Measurements from ENCODE around the gene RBM3.
"Not testable (repeated sequence)": the region's sequence is repeated elsewhere in the genome, so short reads cannot be mapped to it uniquely, and the experiment has no call there.

- TF ChIP-seq POLR2A, CTCF (IDR thresholded peaks at IDR 0.05): not testable (repeated sequence)
Measured at GRCh38 chrX:48555731-48556325, 18.5 kb upstream of the RBM3 start.
